ENCODE data around the gene SMYD3. TPM values are rescaled to one million over a fixed set of nuclear protein-coding genes. Genes with fewer than 3 reads are reported as not detected.

The SMYD3 gene
- total RNA-seq, 2 donors from 2014 or later = 8.8 to 19.0 TPM

GRCh38 chr1:246428542-246429308, 78.4 kb downstream of the SMYD3 start:
- Histone ChIP-seq H3K27ac (no peak overlapping the region), H3K9me3 (no peaks in the 10 kb centered on the region), H3K4me3 (no peak overlapping the region), H3K27me3 (replicated peaks; ENCODE audit: insufficient read depth) (no peaks in the 10 kb centered on the region), H3K36me3 (no peaks in the 10 kb centered on the region), H3K4me1 (ENCODE audit: control insufficient read depth in 1 of 2, low read depth in 2 of 2) (no peaks in the 10 kb centered on the region)
- no peak for ATAC-seq (ENCODE audit: insufficient number of reproducible peaks, low FRiP score, low read depth)
- no peak for DNase-seq (ENCODE audit: low spot score)
- no peak for TF ChIP-seq CTCF (IDR thresholded peaks at IDR 0.05)

- ATAC-seq (ENCODE audit: insufficient number of reproducible peaks, low FRiP score, low read depth) = no peak
- Histone ChIP-seq H3K36me3 (no peaks in the 10 kb centered on the region), H3K27me3 (replicated peaks; ENCODE audit: insufficient read depth) (no peaks in the 10 kb centered on the region), H3K9me3 (no peaks in the 10 kb centered on the region), H3K27ac (no peak overlapping the region), H3K4me3 (no peak overlapping the region), H3K4me1 (ENCODE audit: control insufficient read depth in 1 of 2, low read depth in 2 of 2) (no peaks in the 10 kb centered on the region)
- no peak for TF ChIP-seq CTCF (IDR thresholded peaks at IDR 0.05)
- DNase-seq (ENCODE audit: low spot score) = no peak
Observed at GRCh38 chr1:246427611-246428010, 79.5 kb downstream of the SMYD3 start.

GRCh38 chr1:246425895-246426294, 81.2 kb downstream of the SMYD3 start:
- DNase-seq (ENCODE audit: low spot score) = no peak
- H3K27ac ChIP-seq = no peak overlapping the region
- H3K9me3 ChIP-seq = no peaks in the 10 kb centered on the region
- no peaks in the 10 kb centered on the region for H3K4me1 ChIP-seq (ENCODE audit: control insufficient read depth in 1 of 2, low read depth in 2 of 2)
- no peaks in the 10 kb centered on the region for H3K27me3 ChIP-seq (replicated peaks; ENCODE audit: insufficient read depth)
- TF ChIP-seq CTCF (IDR thresholded peaks at IDR 0.05) = no peak
- no peak overlapping the region for H3K4me3 ChIP-seq
- H3K36me3 ChIP-seq = no peaks in the 10 kb centered on the region
- no peak for ATAC-seq (ENCODE audit: insufficient number of reproducible peaks, low FRiP score, low read depth)

- Histone ChIP-seq H3K4me1 (ENCODE audit: control insufficient read depth in 1 of 2, low read depth in 2 of 2) (no peaks in the 10 kb centered on the region), H3K4me3 (no peak overlapping the region), H3K27ac (no peak overlapping the region), H3K36me3 (no peaks in the 10 kb centered on the region), H3K9me3 (no peaks in the 10 kb centered on the region), H3K27me3 (replicated peaks; ENCODE audit: insufficient read depth) (no peaks in the 10 kb centered on the region)
- ATAC-seq (ENCODE audit: insufficient number of reproducible peaks, low FRiP score, low read depth) = no peak
- no peak for DNase-seq (ENCODE audit: low spot score)
- TF ChIP-seq CTCF (IDR thresholded peaks at IDR 0.05) = no peak
Observed at GRCh38 chr1:246425139-246425794, 81.8 kb downstream of the SMYD3 start.

GRCh38 chr1:246420300-246420699, 86.8 kb downstream of the SMYD3 start:
- no peak for DNase-seq (ENCODE audit: low spot score)
- TF ChIP-seq CTCF (IDR thresholded peaks at IDR 0.05) = no peak
- no peak overlapping the region for H3K27ac ChIP-seq
- H3K9me3 ChIP-seq = no peaks in the 10 kb centered on the region
- ATAC-seq (ENCODE audit: insufficient number of reproducible peaks, low FRiP score, low read depth) = no peak
- no peak overlapping the region for H3K4me3 ChIP-seq
- H3K36me3 ChIP-seq = no peaks in the 10 kb centered on the region
- H3K27me3 ChIP-seq (replicated peaks; ENCODE audit: insufficient read depth) = no peaks in the 10 kb centered on the region
- H3K4me1 ChIP-seq (ENCODE audit: control insufficient read depth in 1 of 2, low read depth in 2 of 2) = no peaks in the 10 kb centered on the region
